Measurements from ENCODE around the gene EIF2A. TPM values are rescaled to one million over a fixed set of nuclear protein-coding genes. Genes with fewer than 3 reads are reported as not detected.

The EIF2A gene
- total and polyA plus RNA-seq, 2 of the 13 experiments (the other 11 are each of a cell fraction or from before 2014, with no cell fraction given) = 124 to 139 TPM

- TF ChIP-seq, protein P1, sequence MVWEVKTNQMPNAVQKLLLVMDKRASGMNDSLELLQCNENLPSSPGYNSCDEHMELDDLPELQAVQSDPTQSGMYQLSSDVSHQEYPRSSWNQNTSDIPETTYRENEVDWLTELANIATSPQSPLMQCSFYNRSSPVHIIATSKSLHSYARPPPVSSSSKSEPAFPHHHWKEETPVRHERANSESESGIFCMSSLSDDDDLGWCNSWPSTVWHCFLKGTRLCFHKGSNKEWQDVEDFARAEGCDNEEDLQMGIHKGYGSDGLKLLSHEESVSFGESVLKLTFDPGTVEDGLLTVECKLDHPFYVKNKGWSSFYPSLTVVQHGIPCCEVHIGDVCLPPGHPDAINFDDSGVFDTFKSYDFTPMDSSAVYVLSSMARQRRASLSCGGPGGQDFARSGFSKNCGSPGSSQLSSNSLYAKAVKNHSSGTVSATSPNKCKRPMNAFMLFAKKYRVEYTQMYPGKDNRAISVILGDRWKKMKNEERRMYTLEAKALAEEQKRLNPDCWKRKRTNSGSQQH (CRISPR knock-in tag; IDR thresholded peaks at IDR 0.05; ENCODE audit: low read depth) = no peak; the same call in 1 of the 2 replicates
- no peak for TF ChIP-seq ZNF263 (CRISPR knock-in tag; IDR thresholded peaks at IDR 0.05)
- TF ChIP-seq ZNF7 (CRISPR knock-in tag; IDR thresholded peaks at IDR 0.05) = no peak
- TF ChIP-seq TFE3 (CRISPR knock-in tag; IDR thresholded peaks at IDR 0.05) = 0 out of 2 replicates have a peak, but pooled peaks have one; percentile 30
- TF ChIP-seq, protein P2, sequence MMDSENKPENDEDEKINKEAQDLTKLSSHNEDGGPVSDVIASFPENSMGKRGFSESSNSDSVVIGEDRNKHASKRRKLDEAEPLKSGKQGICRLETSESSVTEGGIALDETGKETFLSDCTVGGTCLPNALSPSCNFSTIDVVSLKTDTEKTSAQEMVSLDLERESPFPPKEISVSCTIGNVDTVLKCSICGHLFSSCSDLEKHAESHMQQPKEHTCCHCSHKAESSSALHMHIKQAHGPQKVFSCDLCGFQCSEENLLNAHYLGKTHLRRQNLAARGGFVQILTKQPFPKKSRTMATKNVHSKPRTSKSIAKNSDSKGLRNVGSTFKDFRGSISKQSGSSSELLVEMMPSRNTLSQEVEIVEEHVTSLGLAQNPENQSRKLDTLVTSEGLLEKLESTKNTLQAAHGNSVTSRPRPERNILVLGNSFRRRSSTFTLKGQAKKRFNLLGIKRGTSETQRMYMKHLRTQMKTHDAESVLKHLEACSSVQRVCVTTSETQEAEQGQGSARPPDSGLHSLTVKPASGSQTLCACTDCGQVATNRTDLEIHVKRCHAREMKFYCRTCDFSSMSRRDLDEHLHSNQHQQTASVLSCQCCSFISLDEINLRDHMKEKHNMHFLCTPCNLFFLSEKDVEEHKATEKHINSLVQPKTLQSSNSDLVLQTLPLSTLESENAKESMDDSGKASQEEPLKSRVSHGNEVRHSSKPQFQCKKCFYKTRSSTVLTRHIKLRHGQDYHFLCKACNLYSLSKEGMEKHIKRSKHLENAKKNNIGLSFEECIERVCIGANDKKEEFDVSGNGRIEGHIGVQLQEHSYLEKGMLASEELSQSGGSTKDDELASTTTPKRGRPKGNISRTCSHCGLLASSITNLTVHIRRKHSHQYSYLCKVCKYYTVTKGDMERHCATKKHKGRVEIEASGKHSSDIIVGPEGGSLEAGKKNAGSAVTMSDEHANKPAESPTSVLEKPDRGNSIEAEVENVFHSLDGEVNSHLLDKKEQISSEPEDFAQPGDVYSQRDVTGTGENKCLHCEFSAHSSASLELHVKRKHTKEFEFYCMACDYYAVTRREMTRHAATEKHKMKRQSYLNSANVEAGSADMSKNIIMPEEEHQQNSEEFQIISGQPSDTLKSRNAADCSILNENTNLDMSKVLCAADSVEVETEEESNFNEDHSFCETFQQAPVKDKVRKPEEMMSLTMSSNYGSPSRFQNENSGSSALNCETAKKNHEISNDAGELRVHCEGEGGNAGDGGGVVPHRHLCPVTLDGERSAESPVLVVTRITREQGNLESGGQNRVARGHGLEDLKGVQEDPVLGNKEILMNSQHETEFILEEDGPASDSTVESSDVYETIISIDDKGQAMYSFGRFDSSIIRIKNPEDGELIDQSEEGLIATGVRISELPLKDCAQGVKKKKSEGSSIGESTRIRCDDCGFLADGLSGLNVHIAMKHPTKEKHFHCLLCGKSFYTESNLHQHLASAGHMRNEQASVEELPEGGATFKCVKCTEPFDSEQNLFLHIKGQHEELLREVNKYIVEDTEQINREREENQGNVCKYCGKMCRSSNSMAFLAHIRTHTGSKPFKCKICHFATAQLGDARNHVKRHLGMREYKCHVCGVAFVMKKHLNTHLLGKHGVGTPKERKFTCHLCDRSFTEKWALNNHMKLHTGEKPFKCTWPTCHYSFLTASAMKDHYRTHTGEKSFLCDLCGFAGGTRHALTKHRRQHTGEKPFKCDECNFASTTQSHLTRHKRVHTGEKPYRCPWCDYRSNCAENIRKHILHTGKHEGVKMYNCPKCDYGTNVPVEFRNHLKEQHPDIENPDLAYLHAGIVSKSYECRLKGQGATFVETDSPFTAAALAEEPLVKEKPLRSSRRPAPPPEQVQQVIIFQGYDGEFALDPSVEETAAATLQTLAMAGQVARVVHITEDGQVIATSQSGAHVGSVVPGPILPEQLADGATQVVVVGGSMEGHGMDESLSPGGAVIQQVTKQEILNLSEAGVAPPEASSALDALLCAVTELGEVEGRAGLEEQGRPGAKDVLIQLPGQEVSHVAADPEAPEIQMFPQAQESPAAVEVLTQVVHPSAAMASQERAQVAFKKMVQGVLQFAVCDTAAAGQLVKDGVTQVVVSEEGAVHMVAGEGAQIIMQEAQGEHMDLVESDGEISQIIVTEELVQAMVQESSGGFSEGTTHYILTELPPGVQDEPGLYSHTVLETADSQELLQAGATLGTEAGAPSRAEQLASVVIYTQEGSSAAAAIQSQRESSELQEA (CRISPR knock-in tag; IDR thresholded peaks at IDR 0.05; ENCODE audit: not compliant biosample characterization) = no peak
- TF ChIP-seq KDM5A (IDR thresholded peaks at IDR 0.05; ENCODE audit: borderline replicate concordance, low read length) = peak; percentile 96
- no peak for TF ChIP-seq TCF7 (IDR thresholded peaks at IDR 0.05; ENCODE audit: low read depth)
- no peak for TF ChIP-seq FOXA1 (IDR thresholded peaks at IDR 0.05)
- TF ChIP-seq FOXA1 (CRISPR knock-in tag; IDR thresholded peaks at IDR 0.05) = no peak
- TF ChIP-seq ARNTL (CRISPR knock-in tag; IDR thresholded peaks at IDR 0.05) = no peak
- peak; percentile 20; the same call in 1 of the 2 replicates for TF ChIP-seq TFDP1 (CRISPR knock-in tag; IDR thresholded peaks at IDR 0.05; ENCODE audit: borderline replicate concordance)
- TF ChIP-seq NFE2L1 (CRISPR knock-in tag; IDR thresholded peaks at IDR 0.05; ENCODE audit: borderline replicate concordance) = no peak
- TF ChIP-seq NFE2L2 (IDR thresholded peaks at IDR 0.05; ENCODE audit: low read length) = no peak
- no peak for TF ChIP-seq ZNF17 (CRISPR knock-in tag; IDR thresholded peaks at IDR 0.05)
- TF ChIP-seq THAP7 (CRISPR knock-in tag; IDR thresholded peaks at IDR 0.05) = peak; percentile 77; the same call in 1 of the 2 replicates
- TF ChIP-seq EHMT2 (IDR thresholded peaks at IDR 0.05; ENCODE audit: borderline replicate concordance, low read depth, low read length) = no peak
Measured at GRCh38 chr3:150546226-150547044, at the start of gene EIF2A, which contains the start of gene SERP1 (continued).
